Measurements from ENCODE around the gene ZFYVE9. TPM values are rescaled to one million over a fixed set of nuclear protein-coding genes. Genes with fewer than 3 reads are reported as not detected.

ZFYVE9 gene
- polyA plus RNA-seq, 1 donor from 2014 or later: 0.78 TPM

DNA sequence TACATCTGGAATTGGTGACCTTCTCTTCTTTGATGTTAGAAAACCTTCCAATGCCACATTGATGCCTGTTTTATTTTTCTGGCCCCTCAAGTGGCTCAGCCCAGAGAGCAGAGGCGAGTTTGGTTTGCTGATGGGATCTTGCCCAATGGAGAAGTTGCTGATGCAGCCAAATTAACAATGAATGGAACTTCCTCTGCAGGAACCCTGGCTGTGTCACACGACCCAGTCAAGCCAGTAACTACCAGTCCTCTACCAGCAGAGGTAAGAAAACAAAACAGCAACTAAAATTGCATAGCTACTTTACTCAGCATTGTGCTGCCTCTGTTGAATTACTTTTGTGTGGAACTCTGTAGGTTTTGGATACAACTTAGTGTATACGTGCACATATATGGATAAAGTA lies 126.5 kb downstream of the ZFYVE9 start:
- Mint-ChIP-seq H3K4me1 (no peaks in the 10 kb centered on the region), H3K27ac (no peak overlapping the region), H3K9me3 (peaks cover 0 to 6% (median 2%) of the 10 kb centered on the region in 3 donors), H3K36me3 (no peaks in the 10 kb centered on the region), H3K27me3 (peaks cover 7% of the 10 kb centered on the region), H3K4me3 (no peak overlapping the region)

DNA sequence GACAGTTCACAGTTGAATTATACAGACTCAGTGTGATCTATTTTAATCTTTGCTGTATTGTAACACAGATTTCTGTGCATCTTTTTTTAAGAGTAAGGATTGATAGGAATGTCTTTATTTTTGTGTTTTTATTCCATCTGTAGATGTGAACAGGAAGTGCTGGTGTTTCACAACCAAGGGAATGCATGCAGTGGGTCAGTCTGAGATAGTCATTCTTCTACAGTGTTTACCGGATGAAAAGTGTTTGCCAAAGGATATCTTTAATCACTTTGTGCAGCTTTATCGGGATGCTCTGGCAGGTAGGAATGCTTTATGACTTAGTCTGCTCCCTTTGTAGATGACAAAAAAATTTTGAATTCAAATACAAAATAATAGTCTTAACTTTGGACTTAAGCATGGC lies 139.6 kb downstream of the ZFYVE9 start:
- H3K27me3 Mint-ChIP-seq: peaks cover 3% of the 10 kb centered on the region
- H3K9me3 Mint-ChIP-seq: no peaks in the 10 kb centered on the region
- H3K36me3 Mint-ChIP-seq: peaks cover 5% of the 10 kb centered on the region
- H3K4me3 Mint-ChIP-seq: no peak overlapping the region
- H3K27ac Mint-ChIP-seq: no peak overlapping the region
- H3K4me1 Mint-ChIP-seq: no peaks in the 10 kb centered on the region

DNA sequence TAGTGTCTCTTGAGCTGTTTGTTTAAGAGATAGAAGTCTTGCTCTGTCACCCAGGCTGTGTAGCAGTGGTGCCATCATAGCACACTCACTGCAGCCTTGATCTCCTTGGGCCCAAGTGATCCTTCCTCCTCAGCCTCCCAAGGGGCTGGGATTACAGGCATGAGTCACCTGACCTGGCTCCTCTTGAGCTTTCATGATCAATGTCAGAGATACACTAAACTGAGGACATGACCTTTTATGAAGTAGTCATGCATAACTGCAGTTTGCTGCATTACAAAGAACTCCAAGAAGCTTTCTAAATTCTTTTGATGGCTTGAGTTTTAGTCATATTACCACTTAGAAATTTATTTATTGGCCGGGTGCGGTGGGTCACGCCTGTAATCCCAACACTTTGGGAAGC lies 146.4 kb downstream of the ZFYVE9 start:
- no peaks in the 10 kb centered on the region for H3K27me3 Mint-ChIP-seq
- H3K4me3 Mint-ChIP-seq: no peak overlapping the region
- no peak overlapping the region for H3K27ac Mint-ChIP-seq
- no peaks in the 10 kb centered on the region for H3K9me3 Mint-ChIP-seq
- peaks cover 2% of the 10 kb centered on the region for H3K36me3 Mint-ChIP-seq
- H3K4me1 Mint-ChIP-seq: no peaks in the 10 kb centered on the region

DNA sequence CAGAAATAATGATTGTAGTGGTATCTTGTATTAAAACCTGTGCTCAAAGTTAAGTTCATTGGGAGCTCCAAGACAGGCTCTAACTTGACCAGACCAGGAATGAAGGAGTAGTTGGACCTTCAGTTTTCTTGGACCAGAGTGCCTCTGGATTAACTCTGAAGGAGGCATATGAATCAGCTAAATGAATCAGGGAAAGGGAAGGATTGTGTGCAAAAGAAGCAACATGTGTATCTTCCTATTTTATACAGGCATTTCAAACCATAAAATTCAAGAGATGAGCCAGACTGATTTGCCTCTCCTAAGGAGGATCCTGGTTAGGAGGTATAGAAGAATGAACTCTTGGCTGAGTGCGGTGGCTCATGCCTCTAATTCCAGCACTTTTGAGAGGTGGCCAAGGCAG lies 152.7 kb downstream of the ZFYVE9 start:
- H3K27me3 Mint-ChIP-seq: peaks cover 2% of the 10 kb centered on the region
- H3K4me1 Mint-ChIP-seq: no peaks in the 10 kb centered on the region
- H3K4me3 Mint-ChIP-seq: no peak overlapping the region
- H3K27ac Mint-ChIP-seq: no peak overlapping the region
- no peaks in the 10 kb centered on the region for H3K36me3 Mint-ChIP-seq
- H3K9me3 Mint-ChIP-seq: no peaks in the 10 kb centered on the region

DNA sequence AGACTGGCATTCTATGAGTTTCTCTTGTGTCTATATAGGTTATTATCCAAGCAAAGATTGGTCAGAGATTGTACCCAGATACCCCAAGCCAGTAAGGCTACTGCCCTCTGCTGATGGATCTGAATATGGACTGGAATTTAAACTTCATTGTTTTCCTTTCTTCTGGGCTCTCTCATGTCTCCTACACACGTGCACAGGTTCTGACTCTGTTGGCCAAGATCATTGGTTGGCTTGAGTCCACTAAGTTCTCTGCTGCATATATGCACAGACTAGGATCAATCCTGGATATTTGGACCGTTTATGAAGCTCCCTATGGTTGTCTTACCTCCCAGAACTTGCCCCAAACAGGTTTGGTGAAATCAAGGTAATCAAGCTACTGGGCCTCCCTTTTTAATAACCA lies 154.5 kb downstream of the ZFYVE9 start:
- Mint-ChIP-seq H3K4me3 (no peak overlapping the region), H3K27ac (no peak overlapping the region)

DNA sequence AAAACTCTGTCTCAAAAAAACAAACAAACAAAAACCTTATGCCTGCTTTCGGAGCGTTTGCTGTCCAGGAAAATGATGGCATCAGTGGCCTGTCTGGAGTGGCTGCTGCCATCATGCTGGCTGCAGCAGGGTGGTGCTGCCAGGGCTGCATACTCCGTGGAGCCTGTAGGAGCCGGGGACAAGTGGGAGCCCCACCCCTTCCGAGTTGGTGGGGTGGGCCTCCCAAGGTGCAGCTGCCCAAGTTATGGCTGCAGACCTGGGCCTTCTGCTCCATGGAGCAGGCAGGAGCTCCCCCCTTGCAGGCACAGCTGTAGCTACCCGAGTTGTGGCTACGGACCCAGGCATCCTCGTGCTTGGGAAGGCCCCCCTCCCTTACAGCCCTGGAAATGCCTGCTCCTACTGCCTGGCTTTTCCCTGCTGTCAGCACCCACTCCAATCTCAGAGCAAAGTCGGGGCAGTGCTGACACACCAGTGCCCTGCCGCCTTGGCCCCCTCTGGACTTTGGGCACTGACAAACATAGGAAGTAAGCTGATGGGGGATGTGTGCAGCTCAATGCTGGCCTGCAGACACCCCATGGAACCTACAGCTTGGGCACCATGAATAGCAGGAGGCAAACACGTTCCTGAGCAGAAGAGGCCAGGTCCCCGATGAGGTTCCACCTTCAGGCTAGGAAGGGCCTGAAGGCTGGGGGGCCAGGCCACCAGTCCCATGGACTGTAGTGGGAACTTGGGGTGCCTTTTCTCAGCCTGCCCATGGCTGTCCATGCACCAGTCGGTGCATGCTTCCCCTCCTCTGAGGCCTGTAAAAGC lies 163.7 kb downstream of the ZFYVE9 start:
- Mint-ChIP-seq H3K4me3 (no peak overlapping the region), H3K27me3 (peaks cover 6% of the 10 kb centered on the region), H3K27ac (no peak overlapping the region), H3K36me3 (peaks cover 2% of the 10 kb centered on the region), H3K4me1 (no peaks in the 10 kb centered on the region), H3K9me3 (no peaks in the 10 kb centered on the region)

More for the DNA sequence above, 154.5 kb downstream of the ZFYVE9 start:
- Mint-ChIP-seq H3K36me3 (peaks cover 2% of the 10 kb centered on the region), H3K27me3 (peaks cover 2% of the 10 kb centered on the region), H3K4me1 (no peaks in the 10 kb centered on the region), H3K9me3 (no peaks in the 10 kb centered on the region)

DNA sequence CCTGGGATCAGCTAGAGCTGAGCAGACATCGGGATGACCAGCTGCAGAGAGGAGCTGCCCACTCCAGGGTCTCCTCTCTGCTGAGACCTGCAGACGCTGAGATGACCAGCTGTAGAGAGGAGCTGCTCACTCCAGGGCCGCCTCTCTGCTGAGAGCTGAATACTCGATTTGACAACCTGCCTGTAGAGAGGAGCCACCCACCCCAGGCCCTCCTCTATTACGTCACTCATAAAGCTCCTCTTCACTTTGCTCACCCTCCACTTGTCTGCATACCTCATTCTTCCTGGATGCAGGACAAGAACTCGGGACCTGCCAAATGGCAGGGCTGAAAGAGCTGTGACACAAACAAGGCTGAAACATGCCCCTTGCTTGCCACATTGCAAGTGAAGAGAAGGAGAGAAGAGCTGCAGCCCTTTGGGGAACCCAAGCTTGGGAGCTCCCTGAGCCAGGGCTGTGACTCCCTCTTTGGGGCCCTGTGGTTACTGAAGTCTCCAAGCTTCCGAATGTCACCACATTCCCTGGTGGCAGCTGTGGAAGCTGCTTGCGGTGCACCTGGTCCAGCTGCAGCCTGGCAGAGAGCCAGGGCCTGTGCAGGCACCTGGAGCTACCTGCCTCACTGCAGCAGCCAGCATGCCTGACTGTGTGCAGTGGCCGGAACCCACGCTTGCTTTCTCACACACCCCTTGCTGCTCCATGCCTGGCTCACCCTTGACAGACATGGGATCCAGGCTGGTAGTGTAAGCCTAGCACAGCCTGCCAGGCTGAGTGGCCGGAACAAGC lies 164.5 kb downstream of the ZFYVE9 start:
- H3K4me3 Mint-ChIP-seq: no peak overlapping the region
- no peak overlapping the region for H3K27ac Mint-ChIP-seq
- H3K36me3 Mint-ChIP-seq: peaks cover 1% of the 10 kb centered on the region
- H3K4me1 Mint-ChIP-seq: no peaks in the 10 kb centered on the region
- no peaks in the 10 kb centered on the region for H3K9me3 Mint-ChIP-seq
- H3K27me3 Mint-ChIP-seq: peaks cover 6% of the 10 kb centered on the region

DNA sequence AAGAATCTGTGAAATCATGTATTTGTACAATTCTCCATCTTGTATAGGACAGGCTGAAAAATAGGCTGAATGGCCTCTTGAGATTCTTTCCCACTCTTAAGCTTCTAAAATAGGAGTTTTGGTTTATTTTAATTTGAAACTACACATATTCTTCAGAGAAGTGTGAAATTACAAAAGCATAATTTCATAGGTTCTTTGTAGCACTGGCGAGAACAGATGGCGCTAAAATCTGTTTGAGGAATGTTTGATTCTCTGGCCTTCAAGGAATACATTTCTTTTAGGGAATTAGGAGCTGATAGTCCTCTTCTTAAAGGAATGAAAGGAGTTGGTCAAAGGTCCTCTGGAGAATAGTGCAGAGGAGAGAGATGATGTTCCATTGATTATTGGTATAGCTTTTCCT lies 179.2 kb downstream of the ZFYVE9 start:
- Mint-ChIP-seq H3K27ac (no peak overlapping the region), H3K27me3 (peaks cover 2% of the 10 kb centered on the region), H3K36me3 (peaks cover 2% of the 10 kb centered on the region), H3K4me1 (no peaks in the 10 kb centered on the region), H3K9me3 (no peaks in the 10 kb centered on the region), H3K4me3 (no peak overlapping the region)

DNA sequence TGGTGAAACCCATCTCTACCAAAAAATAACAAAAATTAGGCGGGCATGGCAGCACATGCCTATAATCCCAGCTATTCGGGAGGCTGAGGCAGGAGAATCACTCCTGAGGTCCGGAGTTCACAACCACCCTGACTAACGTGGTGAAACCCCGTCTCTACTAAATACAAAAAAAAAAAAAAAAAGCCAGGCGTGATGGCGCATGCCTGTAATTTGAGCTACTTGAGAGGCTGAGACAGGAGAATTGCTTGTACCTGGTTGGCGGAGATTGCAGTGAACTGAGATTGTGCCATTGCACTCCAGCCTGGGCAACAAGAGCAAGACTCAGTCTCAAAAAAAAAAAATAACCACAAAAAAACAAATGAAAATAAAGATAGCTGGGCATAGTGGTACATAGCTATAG lies 181.8 kb downstream of the ZFYVE9 start:
- H3K27ac Mint-ChIP-seq: no peak overlapping the region
- H3K4me3 Mint-ChIP-seq: no peak overlapping the region
- no peaks in the 10 kb centered on the region for H3K4me1 Mint-ChIP-seq
- H3K36me3 Mint-ChIP-seq: peaks cover 2% of the 10 kb centered on the region
- H3K27me3 Mint-ChIP-seq: peaks cover 2% of the 10 kb centered on the region
- H3K9me3 Mint-ChIP-seq: no peaks in the 10 kb centered on the region

DNA sequence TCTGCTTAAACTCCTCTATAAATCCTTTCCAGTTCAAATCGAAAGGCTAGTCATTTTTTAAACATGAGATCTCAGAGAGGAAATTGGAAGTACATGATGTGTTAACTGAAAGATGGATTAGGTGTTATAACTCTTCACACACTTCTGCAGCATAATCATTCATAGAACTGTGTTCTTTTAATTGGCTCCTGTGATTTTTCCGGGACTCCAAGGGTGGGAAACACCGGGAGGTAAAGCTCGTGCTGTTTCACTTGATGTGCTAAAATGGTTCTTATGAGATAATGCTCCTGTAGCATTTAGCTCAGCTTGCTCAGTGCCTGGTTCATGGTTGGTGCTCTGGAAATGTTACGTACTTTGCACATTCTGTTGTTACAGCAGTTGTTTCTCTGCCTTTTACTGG lies 183.9 kb downstream of the ZFYVE9 start:
- Mint-ChIP-seq H3K27me3 (peaks cover 2% of the 10 kb centered on the region), H3K9me3 (no peaks in the 10 kb centered on the region), H3K4me1 (no peaks in the 10 kb centered on the region), H3K27ac (no peak overlapping the region), H3K4me3 (no peak overlapping the region), H3K36me3 (peaks cover 2% of the 10 kb centered on the region)

DNA sequence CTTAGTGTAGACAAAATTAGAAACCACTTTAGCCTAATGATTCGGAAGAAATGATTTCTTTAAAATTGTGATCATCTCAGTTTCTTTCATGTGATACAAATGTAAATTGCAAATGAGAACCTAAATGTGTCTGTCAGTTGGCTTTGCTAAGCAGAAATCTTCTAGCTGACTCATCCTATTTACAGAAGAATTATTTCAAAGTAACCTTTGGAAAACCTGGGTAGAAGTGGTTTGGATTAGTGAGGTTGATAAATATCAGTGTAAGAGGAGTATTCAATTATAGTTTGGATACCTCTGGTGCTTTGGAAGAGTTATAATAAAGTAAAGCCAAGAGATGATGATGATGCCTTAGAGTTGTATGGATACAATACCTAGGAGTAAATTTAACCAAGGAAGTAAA lies 186.7 kb downstream of the ZFYVE9 start:
- H3K36me3 Mint-ChIP-seq: no peaks in the 10 kb centered on the region
- no peaks in the 10 kb centered on the region for H3K27me3 Mint-ChIP-seq
- no peaks in the 10 kb centered on the region for H3K9me3 Mint-ChIP-seq
- H3K4me3 Mint-ChIP-seq: no peak overlapping the region
- no peak overlapping the region for H3K27ac Mint-ChIP-seq
- no peaks in the 10 kb centered on the region for H3K4me1 Mint-ChIP-seq

DNA sequence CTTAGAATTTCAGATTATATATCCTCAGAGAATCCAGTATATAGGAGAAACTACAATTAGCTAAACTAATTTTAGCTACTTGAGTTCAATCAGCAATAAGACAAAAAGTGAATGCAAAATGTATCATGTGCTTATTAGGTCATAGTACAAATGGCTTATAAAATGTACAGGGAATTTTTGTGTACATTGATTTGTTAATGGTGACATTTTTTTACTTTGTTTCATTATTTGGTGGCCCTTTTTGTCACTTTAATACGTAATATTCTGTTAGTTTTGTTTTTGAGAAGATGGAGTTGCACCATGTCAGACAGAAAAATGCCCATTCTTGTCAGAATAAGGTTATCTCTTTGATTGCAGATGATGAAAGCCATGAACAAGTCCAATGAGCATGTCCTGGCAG lies 190.5 kb downstream of the ZFYVE9 start:
- Mint-ChIP-seq H3K9me3 (no peaks in the 10 kb centered on the region), H3K36me3 (no peaks in the 10 kb centered on the region), H3K27ac (no peak overlapping the region), H3K4me3 (no peak overlapping the region), H3K4me1 (peaks cover 0 to 1% (median 0%) of the 10 kb centered on the region in 3 donors), H3K27me3 (no peaks in the 10 kb centered on the region)

DNA sequence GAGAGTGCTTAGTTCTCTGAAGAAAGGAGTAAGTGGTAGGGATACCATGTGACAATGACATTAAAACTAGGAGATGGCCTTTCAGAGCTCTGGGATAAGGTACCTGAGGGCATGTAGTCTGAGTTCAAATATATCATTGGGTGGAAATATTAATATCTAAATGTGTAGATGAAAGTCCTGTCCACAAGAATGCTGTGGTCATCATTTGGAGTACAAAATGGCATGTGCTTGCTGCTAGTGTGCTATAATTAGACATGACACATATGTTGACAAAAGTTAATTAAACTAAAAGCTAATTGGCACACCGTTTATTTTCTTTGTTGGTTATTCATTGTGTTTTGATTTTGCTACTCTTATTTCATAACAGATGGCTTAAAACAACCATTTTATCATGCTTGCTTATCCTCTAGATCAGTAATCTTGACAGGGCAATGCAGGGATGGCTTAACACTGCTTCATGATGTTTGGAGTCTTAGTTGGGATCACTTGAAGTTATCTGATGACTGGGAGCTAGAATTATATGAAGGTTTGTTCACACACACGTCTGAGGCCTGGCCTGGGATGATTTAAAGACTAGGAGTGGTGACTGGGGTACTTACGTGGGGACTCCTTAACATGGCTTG lies 193.1 kb downstream of the ZFYVE9 start:
- peaks cover 0 to 1% (median 0%) of the 10 kb centered on the region in 3 donors for H3K4me1 Mint-ChIP-seq
- no peaks in the 10 kb centered on the region for H3K9me3 Mint-ChIP-seq
- no peak overlapping the region for H3K4me3 Mint-ChIP-seq
- no peaks in the 10 kb centered on the region for H3K27me3 Mint-ChIP-seq
- peaks cover 2% of the 10 kb centered on the region for H3K36me3 Mint-ChIP-seq
- H3K27ac Mint-ChIP-seq: no peak overlapping the region

DNA sequence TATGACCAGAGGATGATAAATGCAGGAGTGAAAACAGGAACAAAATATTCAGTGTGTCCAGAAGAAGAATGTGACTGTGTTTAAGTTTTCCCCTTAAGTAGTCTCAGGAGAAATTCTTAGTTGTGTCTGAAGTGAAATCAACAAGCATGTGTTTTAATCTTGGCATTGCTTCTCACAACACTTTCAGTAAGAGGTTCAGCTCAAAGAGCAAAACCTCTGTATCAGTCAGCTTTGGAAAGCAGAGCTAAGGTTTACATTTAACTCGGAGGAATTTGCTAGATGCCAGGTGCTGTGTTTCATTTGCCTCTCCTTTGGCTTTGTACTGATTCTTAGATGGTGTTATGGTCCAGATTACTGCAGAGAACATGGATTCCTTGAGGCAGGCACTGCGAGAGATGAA lies 195.6 kb downstream of the ZFYVE9 start:
- peaks cover 0 to 1% (median 0%) of the 10 kb centered on the region in 3 donors for H3K4me1 Mint-ChIP-seq
- peaks cover 2% of the 10 kb centered on the region for H3K36me3 Mint-ChIP-seq
- no peaks in the 10 kb centered on the region for H3K9me3 Mint-ChIP-seq
- H3K4me3 Mint-ChIP-seq: no peak overlapping the region
- no peaks in the 10 kb centered on the region for H3K27me3 Mint-ChIP-seq
- H3K27ac Mint-ChIP-seq: no peak overlapping the region

DNA sequence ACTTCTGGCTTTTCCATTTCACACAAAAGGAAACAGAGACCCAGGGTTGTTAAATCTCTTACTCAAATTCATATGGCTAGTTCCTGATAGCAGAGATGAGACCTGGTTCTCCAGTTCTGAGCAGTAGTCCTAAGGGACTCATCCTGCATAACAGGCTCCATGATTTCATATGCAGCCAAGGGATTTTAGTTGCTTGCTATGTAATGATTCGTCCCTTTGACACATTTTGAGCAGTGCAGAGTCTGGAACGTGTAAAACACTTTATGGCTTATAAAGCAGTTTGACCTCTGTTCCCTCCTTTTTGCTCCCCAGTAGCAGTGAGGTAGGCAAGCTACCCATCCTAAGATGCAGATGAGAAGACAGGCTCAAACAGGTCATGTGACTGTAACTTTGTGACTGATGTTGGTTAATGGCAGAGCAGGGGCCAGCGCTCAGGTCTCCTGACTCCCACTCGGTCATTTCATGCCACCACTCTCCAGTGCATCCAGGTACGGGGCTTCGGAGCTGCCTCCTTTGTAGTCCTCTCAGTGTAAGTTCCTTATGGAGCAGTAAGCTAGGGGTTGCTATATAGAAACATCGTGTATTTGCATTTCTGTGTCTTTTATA lies 199.9 kb downstream of the ZFYVE9 start:
- no peaks in the 10 kb centered on the region for H3K9me3 Mint-ChIP-seq
- peaks cover 2% of the 10 kb centered on the region for H3K36me3 Mint-ChIP-seq
- no peaks in the 10 kb centered on the region for H3K4me1 Mint-ChIP-seq
- H3K4me3 Mint-ChIP-seq: no peak overlapping the region
- H3K27ac Mint-ChIP-seq: no peak overlapping the region
- H3K27me3 Mint-ChIP-seq: no peaks in the 10 kb centered on the region

Data from IgD-negative memory B cell (primary cell).